ENCODE results near the gene SUMO3. TPM values are rescaled to one million over a fixed set of nuclear protein-coding genes. Genes with fewer than 3 reads are reported as not detected.

The SUMO3 gene
- total RNA-seq, 1 experiment from 2014 or later, result 82.9 TPM

DNA sequence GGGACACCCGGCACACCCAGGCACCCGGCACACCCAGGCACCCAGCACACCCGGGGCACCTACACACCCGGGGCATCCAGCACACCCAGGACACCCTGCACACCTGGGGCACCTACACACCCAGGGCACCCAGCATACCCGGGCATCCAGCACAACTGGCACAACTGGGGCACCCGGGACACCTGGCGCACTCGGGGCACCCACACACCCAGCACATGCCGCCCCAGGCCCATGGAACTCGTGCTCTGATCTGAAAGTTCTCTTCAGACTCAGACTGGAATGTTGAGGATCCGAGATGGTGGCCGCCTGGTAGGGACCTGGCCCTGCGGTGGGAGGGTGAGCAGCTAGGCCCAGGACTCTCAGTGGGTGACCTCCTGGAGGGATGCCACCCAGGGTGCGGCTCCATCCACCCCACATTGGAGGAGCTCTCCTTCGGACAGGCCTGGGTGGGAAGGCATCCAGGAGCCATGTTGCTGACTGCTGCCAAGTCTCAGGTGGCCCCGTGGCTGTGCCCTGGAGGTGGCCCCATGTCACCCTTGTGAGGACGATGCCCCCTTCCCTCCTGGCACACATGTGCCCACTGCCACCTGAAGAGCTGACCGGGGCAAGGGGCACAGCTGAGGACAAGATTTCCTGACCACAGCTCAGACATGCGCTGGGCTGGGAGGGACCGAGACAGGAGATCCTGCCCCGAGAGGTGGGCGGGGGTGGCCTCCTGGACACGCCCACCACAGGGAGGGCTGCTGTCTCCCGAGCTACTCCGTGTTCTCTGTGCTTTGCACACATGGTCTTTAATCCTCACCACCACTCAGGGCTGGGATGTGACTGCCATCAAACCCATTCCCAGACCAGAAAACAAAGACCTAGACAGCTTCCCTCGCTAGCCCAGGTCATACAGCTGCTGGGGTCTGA is 53.3 kb downstream of the SUMO3 start:
- Histone ChIP-seq H3K23ac (ENCODE audit: insufficient read length, low read depth, low read length) (no peak overlapping the region), H3K4me1 (ENCODE audit: insufficient read depth, low read length) (no peaks in the 10 kb centered on the region; the same call in 1 of the 2 replicates), H2AFZ (ENCODE audit: low read length) (no peak overlapping the region), H3K79me2 (ENCODE audit: insufficient read depth, low read length) (no peaks in the 10 kb centered on the region), H3K27me3 (ENCODE audit: insufficient read depth, low read length) (no peaks in the 10 kb centered on the region), H3K9ac (ENCODE audit: extremely low read depth, insufficient read length, low read length) (no peak overlapping the region), H3K9me3 (ENCODE audit: control insufficient read depth, low read depth, low read length) (no peaks in the 10 kb centered on the region), H3K79me1 (ENCODE audit: insufficient read depth, low read depth, low read length, poor library complexity, severe bottlenecking) (no peaks in the 10 kb centered on the region), H4K5ac (ENCODE audit: insufficient read length, low read depth, low read length) (no peak overlapping the region), H4K91ac (ENCODE audit: insufficient read length, low read depth, low read length) (no peak overlapping the region), H3K14ac (ENCODE audit: insufficient read depth, low read length) (no peak overlapping the region), H4K20me1 (ENCODE audit: control insufficient read depth, insufficient read depth, insufficient read length) (no peaks in the 10 kb centered on the region), H3K4me2 (ENCODE audit: insufficient read depth, insufficient read length, low read length) (no peak overlapping the region), H2AK5ac (ENCODE audit: insufficient read length, low read length) (no peak overlapping the region), H2BK12ac (ENCODE audit: insufficient read length, low read depth, low read length) (no peak overlapping the region), H3K18ac (ENCODE audit: insufficient read length, low read depth, low read length) (no peak overlapping the region), H2BK120ac (ENCODE audit: low read depth, low read length, poor library complexity, severe bottlenecking) (no peak overlapping the region), H2BK15ac (ENCODE audit: low read depth, low read length) (no peak overlapping the region), H3K23me2 (ENCODE audit: insufficient read length, low read depth, low read length, poor library complexity, severe bottlenecking) (no peaks in the 10 kb centered on the region), H2BK20ac (ENCODE audit: low read depth, low read length, poor library complexity, severe bottlenecking) (no peak overlapping the region), H4K8ac (replicated peaks; ENCODE audit: insufficient read length, low read depth, low read length) (no peak overlapping the region), H3K56ac (ENCODE audit: insufficient read length, low read depth, low read length) (no peak overlapping the region), H3K27ac (ENCODE audit: insufficient read length, low read depth, low read length) (no peak overlapping the region), H2BK5ac (ENCODE audit: insufficient read length, low read length) (no peak overlapping the region), H3T11ph (ENCODE audit: low read length) (no peak overlapping the region), H3K4ac (ENCODE audit: low read depth, low read length) (no peak overlapping the region)
- Mint-ChIP-seq H3K36me3 (ENCODE audit: insufficient read depth in 1 of 3, low read depth in 3 of 3) (peaks cover 2 to 10% (median 8%) of the 10 kb centered on the region in 3 experiments; a peak in 5 of 7 replicates), H3K4me3 (no peak overlapping the region), H3K4me1 (peaks cover 58 to 68% of the 10 kb centered on the region in 2 experiments), H3K27ac (peak overlapping the region in 1 of 3 experiments; percentile 87; a peak in 1 of 7 replicates), H3K9me3 (no peaks in the 10 kb centered on the region), H3K27me3 (ENCODE audit: low read depth) (peaks cover 1% of the 10 kb centered on the region; the same call in 1 of the 2 replicates)
- no peak for DNase-seq
- no CpG with 5 or more reads among the region's 26 CpGs for WGBS (ENCODE audit: extremely low coverage, insufficient read length, low lambda C conversion rate)
- TF ChIP-seq, protein P1, sequence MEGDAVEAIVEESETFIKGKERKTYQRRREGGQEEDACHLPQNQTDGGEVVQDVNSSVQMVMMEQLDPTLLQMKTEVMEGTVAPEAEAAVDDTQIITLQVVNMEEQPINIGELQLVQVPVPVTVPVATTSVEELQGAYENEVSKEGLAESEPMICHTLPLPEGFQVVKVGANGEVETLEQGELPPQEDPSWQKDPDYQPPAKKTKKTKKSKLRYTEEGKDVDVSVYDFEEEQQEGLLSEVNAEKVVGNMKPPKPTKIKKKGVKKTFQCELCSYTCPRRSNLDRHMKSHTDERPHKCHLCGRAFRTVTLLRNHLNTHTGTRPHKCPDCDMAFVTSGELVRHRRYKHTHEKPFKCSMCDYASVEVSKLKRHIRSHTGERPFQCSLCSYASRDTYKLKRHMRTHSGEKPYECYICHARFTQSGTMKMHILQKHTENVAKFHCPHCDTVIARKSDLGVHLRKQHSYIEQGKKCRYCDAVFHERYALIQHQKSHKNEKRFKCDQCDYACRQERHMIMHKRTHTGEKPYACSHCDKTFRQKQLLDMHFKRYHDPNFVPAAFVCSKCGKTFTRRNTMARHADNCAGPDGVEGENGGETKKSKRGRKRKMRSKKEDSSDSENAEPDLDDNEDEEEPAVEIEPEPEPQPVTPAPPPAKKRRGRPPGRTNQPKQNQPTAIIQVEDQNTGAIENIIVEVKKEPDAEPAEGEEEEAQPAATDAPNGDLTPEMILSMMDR (conservative IDR thresholded peaks at IDR 0.05), result no peak
